GM21786 (cell line): Measurements from ENCODE around the gene RHOU.

Source experiments
- ATAC-seq: cut with Tn5 transposase; IDR thresholded peaks from one replicate; pipeline ENCODE4 v1.9.1; 2021; ENCODE audit not compliant: unreplicated experiment

Gene RHOU

GRCh38 chr1:228736844-228737445, 1.7 kb downstream of the RHOU start:
- ATAC-seq = no peak

- ATAC-seq = no peak
Observed at GRCh38 chr1:228737601-228738041, 2.3 kb downstream of the RHOU start.

- ATAC-seq = no peak
Observed at GRCh38 chr1:228739826-228740225, 4.5 kb downstream of the RHOU start.

- ATAC-seq = no peak
Observed at GRCh38 chr1:228740543-228741317, 5.5 kb downstream of the RHOU start.

GRCh38 chr1:228742281-228742860, 7.1 kb downstream of the RHOU start:
- no peak for ATAC-seq

GRCh38 chr1:228743405-228743804, 8.1 kb downstream of the RHOU start:
- no peak for ATAC-seq

- ATAC-seq = no peak
Observed at GRCh38 chr1:228744356-228744755, 9.1 kb downstream of the RHOU start.

- no peak for ATAC-seq
Observed at GRCh38 chr1:228744918-228745317, 9.6 kb downstream of the RHOU start.

- ATAC-seq = no peak
Observed at GRCh38 chr1:228745497-228745896, 10.2 kb downstream of the RHOU start.

- ATAC-seq = no peak
Observed at GRCh38 chr1:228747301-228747935, 12.1 kb downstream of the RHOU start.

GRCh38 chr1:228748029-228748428, 12.8 kb downstream of the RHOU start:
- no peak for ATAC-seq

- ATAC-seq = no peak
Observed at GRCh38 chr1:228748431-228748830, 13.2 kb downstream of the RHOU start.

GRCh38 chr1:228749765-228750164, 14.5 kb downstream of the RHOU start:
- ATAC-seq = no peak

- no peak for ATAC-seq
Observed at GRCh38 chr1:228750915-228751314, 15.6 kb downstream of the RHOU start.

GRCh38 chr1:228751360-228752098, 16.2 kb downstream of the RHOU start:
- no peak for ATAC-seq

GRCh38 chr1:228752258-228752657, 17.0 kb downstream of the RHOU start:
- ATAC-seq = no peak

GRCh38 chr1:228752675-228753265, 17.5 kb downstream of the RHOU start:
- ATAC-seq = no peak

- no peak for ATAC-seq
Observed at GRCh38 chr1:228753287-228753686, 18.0 kb downstream of the RHOU start.

- no peak for ATAC-seq
Observed at GRCh38 chr1:228753786-228754360, 18.6 kb downstream of the RHOU start.

- no peak for ATAC-seq
Observed at GRCh38 chr1:228754646-228755268, 19.5 kb downstream of the RHOU start.
